NCI-H2081 (cell line): Measurements from ENCODE around the gene SLC7A6OS.
A peak's percentile ranks its signal among the peaks of the same experiment; 100 is the strongest.

Source experiments
- DNase-seq, 2 experiments: peaks; one replicate each; lab custom pipeline; 2025; lab: John Stamatoyannopoulos, UW

The SLC7A6OS gene

DNA sequence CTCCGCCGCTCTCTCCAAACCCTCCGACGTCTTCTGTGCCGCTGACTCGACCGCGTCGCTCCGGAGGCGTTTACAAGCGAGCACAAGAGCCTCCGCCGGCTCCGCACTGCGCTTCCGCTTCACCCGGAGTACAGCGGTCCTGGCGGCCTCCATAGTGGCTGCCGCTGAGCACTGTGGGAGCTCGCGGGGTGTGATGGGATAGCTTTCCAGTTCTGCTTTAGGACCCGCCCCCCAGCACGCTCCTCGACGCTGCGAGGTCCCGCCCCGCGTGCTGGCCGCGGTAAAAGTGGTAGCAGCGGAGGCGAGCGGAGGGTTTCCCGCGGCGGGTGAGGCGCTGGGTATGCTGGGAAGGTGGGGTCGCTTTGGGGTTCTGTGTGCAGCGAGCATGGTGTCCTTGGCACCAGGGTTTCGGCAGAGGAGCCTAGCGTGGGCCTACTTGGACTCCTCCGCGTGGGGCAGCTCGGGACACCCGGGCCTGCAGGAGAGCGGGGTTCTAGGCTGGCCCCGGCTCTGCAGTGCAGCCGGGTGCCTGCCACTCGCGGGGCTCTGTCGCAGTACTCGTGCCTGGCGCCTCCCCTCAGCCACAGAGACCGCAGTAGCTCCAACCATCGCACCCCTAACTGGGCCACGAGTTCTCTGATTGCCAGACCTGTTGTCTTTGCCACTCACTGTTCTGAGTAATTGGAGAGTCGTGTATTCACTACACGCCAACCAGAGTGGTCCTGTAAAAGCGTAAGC is at the start of gene SLC7A6OS, which contains the start of gene PRMT7:
TSS of gene SLC7A6OS (minus strand) at position 173 of the 738 bp plus-strand sequence. CDS start at position 153, 20 bp downstream.
TSS of gene PRMT7 (plus strand) at position 246 of the 738 bp plus-strand sequence. CDS start 4,961 bp downstream, outside the sequence.
- DNase-seq = peak; percentile 84 to 88

DNA sequence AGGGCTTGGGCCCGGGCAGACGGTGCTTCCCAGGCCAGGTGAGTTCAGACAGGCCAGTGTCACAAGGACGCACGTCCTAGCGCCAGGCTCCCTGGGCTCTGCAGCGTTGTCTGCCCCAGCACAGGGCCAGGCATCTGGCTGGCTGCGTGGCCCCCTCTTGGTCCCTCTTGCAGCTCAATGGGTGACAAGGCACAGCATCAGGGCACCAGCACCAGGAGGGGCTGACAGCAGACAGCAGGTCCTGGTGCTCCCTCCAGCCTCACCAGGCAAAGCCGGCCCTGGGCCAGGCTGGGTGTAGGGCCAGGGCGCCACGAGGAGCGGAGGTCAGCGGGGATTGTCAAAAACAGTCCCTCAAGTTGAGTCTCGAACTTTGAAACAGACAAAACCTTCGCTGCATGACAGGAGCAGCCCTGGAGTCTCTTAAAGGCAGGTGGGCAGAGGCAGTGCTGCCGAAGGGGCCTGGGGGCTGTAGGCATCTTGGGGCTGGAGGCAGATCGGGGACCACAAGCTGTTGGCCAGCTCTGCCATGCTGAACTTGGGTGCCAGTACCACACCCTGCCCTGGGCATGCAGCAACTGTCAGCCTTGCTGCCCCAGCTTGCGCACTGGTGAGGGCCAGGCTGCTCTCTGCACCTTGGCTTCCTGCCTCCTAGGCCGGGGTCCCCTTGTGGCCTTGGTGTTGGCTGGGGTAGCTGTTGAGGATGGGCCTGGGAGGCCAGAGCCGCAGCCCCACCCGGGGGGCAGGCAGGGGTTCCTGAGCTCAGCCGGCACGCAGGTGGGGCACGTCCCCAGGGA is 48.8 kb upstream of the SLC7A6OS start:
- DNase-seq = no peak

DNA sequence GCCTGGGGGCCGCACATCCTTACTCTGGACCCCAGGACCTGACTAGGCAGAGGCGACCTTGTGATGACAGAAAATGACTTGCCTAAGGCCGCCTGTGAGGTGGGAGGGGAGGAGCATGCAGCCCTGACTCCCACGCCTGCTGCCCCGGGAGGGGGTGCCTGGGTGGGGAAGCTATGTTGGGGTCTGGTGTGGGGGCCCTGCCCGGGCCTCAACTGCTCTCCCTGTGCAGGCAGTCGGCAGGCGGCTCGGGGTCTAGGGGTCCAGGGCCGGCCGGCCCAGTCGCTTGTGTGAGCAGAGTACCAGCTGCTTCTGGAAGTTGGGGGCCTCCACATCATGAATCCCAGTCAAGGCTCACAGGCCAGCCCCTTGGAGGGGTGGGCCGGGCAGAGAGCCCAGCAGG is 48.2 kb upstream of the SLC7A6OS start:
- no peak for DNase-seq

DNA sequence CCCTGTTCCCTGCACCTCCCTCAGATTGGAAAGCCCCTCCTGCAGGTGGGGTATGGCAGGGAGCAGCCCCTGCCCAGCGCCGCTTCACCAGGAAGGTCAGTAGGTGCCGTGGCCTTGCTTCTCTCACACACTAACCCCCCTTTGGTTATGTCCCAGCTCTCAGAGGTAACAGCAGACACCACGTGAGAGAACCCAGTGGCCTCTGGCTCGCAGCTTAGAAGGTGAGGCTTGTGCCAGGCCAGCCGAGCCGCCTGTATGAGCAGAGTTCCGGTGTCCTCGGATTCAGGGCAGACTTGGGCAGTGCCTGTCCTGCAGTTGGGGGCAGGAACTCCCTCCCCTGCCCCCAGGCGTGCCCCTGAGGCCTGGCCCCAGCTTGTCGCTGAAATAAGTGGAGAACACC is 47.2 kb upstream of the SLC7A6OS start:
- no peak for DNase-seq

DNA sequence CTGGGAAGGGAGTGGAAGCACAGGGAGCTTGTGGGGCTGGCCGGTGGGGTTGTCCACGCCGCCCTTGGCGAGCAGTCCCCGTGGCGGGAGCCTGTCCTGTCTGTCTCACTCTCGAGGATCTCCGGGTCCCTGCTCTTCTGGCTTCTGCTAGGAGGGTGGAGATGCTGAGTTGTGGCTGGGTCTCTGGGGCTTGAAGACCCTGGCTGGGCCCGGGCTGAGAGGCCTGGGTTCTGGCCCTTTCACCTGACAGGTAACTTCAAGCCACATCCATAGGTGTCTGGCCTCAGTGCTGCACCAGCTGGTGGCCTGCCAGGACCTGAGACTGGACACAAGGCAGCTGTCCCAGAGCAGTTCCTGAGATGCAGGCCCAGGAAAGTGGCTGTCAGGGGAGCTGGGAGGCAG is 46.8 kb upstream of the SLC7A6OS start:
- DNase-seq = no peak

DNA sequence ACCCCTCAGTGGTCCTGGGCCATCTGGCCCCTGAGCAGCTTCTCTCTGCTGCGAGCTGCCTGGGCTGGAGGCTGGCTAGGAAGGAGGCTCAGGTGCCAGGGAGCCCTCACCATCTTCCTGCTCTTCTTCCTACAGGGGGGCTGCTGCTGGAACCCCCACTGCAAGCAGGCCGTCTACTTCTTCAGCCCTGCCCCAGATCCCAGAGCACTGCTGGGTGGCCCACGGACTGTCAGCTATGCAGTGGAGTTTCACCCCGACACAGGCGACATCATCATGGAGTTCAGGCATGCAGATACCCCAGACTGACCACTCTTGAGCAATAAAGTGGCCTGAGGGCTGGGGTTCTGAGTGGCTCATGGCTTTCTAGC is 46.2 kb upstream of the SLC7A6OS start:
- DNase-seq = no peak

DNA sequence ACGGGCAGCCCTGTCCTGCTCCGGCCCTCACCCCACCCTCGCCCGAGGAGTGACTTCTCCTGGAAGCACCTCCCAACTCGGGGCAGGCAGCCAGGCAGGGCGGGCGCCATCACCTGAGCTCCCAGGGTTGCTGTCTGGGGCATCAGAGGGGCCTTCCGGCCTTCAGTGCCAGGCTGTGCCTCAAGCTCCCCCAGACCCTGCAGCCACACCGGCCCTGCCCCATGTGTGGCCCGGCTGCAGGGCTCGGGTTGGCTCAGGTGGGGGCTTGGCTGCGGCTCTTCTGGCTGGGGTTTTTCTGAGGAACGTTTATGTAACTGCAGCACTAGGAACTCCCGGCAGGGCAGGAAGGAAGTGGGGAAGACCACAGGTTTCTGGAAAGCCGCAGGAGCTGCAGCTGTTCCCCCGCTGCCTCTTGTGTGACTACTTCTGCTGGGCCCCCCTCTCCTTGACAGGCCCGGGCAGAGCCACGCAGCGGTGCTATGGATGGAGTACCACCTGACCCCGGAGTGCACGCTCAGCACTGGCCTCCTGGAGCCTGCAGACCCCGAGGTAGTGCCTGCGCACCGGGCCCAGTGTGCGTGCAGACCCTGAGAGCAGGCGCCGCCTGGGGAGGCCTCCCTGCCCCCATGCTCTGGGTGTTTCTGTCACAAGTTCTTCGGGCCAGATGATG is 45.6 kb upstream of the SLC7A6OS start:
- DNase-seq = no peak

DNA sequence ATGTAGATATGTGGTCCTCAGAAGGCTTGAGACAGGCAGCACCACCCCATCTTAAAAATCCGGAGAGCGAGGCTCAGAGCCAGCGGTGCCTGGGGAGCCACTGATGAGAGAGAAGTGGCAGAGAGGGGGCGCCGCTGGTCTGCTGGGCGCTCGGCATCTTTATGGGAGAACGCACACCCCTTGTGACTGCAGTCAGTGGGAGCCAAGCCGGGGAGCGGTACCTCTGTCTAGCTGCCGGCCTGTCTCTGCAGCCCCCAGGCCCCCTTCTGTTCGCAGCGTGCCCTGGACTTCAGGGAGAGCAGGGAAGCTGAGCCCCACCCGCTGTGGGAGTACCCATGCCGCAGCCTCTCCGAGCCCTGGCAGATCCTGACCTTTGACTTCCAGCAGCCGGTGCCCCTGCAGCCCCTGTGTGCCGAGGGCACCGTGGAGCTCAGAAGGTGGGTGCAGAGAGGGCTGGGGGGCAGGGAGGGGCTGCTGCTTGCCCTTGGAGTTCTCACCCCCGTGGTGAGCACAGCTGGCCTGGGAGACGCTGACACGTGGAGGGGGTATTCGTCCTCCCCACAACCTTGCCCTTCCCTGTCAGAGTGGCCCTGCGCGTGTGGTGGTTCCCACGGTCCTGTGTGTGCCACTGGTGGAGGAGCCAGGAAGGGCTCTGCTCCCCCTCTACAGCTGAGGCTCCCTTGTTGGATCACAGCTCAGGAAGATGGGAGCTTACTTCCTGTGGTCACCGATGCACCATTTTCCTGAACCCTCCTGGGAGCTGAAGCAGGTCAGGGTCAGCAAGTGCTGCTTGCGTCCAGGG is 44.9 kb upstream of the SLC7A6OS start:
- DNase-seq = no peak

DNA sequence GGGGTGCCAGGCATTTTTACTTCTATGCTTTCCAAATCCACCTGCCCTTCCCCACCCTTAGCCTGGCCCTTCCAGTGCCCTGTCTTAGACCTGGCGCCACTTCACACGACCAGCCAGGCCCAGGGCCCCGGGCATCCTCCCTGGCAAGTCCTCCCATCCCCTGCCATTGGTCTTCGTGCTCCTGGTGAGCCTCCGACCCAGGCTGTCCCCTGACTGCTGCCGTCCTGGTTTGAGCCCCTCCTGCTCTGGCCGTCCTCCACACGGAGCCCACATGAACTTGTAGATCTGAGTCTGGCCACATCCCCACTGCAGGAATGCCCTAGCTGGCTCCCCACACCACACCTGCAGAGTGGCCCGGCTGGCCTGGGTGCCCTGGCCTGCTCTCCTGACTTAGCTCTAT is 44.1 kb upstream of the SLC7A6OS start:
- DNase-seq = no peak

DNA sequence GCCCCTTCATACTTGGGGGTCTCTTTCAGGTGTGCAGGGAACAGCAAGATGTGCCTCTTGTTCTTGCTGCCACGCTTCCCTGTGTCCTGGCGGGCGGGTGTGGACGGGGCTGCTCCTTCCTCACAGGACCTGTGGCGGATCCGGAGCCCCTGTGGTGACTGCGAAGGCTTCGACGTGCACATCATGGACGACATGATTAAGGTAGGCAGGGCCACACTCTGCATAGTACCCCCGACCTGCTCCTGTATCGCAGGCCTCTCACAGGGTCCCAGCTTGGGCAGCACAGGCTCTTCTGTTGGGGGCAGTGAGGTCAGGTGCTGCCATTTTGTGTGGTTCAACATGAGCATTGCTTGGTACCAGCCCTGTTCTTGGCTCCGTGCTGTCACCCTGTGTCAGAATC is 42.6 kb upstream of the SLC7A6OS start:
- no peak for DNase-seq

DNA sequence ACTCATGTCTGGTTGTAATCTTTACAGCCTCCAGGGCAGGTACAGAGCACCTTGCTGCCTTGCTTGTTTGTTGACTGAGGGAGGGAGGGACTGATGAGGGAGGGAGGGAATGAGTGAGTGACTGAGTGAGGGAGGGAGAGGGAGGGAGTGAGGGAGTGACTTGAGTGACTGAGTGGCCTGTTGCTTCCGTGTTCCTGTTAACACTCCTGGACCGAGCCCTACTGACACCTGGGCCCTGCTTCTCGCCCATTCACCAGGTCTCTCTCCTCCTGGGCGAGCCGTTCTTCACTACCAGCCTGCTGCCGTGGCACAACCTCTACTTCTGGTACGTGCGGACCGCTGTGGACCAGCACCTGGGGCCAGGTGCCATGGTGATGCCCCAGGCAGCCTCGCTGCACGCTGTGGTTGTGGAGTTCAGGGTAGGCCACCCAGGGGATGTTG is 41.3 kb upstream of the SLC7A6OS start:
- DNase-seq = no peak

DNA sequence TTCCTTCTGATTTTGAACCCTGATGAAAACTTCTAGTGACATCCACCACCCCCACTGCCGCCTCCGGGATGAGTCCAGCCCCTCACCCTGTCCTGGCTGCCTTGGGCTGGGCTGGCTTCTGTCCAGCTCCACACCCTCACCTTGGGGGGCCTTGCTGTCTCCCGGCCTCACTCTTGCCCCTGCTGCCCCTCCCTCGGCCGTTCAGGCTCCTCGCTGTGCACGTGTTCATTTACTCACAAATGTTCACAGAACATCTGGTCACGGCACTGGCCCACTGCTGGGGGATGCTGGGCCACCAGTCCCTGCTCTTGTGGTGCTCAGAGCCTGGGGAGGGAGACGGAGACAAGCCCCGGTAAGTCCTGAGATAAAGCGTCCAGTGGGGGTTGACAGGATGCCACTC is 40.7 kb upstream of the SLC7A6OS start:
- no peak for DNase-seq

DNA sequence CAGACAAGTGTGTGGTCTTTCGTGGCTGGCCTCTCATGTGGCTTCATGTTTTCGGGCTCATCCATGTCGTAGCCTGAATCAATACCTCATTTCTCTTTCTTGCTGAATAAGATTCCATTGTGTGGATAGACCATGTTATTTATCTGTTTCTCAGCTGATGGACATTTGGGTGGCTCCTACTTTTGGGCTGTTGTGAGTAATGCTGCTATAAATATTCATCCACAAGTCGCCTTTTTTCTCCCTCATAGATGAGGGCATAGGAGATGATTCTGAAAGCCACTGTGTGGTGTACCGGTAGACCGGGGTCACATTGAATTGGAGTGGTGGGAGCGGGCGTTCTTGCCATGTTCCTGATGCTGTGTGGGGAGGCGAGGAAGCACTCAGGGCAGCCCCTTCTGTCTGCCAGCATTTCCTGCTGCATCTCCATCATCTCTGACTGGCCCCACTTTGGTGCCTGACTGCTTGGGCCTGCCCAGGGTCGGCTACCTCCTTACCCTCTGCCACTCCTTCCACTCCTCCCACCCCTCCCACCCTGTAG is 40.1 kb upstream of the SLC7A6OS start:
- no peak for DNase-seq

DNA sequence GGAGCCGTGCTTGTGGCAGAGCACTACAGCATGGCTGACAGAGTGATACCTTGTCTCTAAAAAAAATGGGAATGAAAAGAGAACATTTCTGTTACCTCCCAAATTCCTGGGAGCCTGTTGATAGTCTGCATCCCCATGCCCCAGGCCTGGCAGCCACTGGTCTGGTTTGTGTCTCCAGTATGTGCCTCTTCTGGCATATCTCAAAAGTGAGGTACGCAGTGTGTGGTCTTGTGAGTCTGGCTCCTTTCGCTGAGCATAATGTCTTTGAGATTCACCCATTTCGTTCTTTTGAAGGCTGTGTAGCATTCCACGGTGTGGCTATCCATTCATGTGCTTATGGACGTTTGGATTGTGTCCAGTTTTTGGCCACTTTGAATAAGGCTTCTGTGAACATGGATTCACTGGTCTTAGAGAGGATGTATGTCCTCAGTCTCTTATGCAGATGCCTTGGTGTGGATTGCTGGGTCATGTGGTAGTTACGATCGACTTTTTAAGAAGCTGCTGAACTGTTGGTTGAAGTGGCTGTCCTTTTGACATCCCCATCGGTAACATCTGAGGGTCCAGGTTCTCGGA is 39.2 kb upstream of the SLC7A6OS start:
- no peak for DNase-seq

DNA sequence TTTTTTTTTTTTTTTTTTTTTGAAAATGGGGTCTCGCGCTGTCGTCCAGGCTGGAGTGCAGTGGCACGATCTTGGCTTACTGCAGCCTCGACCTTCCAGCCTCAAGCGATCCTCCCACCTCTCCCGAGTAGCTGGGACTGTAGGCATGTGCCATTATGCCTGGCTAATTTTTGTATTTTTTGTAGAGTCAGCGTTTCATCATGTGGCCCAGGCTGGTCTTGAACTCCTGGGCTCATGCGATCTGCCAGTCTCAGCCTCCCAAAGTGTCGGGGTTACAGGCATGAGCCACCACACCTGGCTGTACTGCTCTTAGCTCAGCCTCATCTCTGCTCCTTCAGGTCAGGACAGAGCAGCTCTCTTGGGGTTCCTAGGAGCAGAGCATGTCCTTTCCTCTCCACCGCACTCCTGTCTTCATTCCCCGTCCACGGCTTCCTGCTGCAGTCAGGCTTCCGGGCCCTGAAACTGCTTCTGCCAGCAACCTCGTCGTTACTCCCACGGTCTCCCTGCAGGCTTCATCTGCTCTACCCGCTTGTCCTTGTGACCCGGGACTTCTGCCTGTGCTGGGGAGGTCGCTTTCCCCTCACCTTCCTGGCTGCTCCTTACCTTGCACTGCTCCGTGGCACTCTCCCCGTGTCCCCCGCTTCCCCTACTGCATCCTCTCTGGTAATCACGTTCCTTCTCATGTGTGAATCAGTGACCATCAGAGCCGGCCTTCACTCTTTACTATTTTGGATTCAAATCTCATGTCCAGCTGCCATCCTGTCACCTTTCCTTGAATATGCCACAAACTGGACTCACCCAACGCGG is 38.1 kb upstream of the SLC7A6OS start:
- DNase-seq = no peak

DNA sequence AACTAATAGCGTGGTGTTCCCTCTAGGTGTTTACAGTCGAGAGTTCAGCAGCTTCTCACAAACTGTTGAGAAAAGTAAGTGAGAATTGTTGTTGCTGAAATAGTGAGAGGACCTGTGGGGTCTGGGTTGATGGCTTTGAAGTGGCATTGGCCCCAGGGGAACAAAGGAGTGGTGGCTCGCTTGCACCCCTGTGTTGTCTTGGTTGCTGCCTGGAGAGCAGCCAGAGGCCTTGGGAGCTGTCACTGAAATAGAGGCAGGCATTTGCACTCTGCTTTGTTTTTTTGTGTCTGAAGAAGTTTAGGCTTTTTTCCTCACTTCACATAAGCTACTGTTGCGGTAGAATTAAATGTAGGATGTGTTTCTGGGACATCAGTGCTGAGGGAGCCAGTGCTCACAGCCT is 36.9 kb upstream of the SLC7A6OS start:
- no peak for DNase-seq

DNA sequence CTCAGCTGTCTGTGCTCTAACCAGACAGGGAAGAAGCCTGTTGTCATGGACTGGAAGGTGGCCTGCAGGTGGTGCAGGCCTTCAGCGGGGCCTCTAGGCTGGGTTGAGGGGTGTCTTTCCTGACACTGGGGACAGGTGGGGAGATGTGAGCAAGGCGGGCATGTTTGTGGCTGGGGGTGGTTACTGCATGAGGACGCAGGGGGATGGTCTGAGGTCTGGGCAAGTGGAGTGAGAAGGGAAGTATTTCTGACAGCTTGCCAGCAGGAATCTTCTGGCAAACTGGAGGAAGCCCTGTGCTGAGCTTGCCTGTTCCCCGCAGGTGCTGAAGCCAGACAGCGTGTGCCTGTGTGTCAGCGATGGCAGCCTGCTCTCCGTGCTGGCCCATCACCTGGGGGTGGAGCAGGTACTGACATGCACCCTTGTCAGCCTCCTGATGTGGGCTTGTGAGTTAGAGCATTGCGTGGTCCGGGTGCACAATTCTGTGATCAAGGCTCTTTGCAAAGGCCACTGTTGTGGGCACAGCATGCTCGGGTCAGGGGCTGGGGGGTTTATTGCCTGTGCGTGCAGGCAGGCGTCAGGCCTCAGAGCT is 36.2 kb upstream of the SLC7A6OS start:
- no peak for DNase-seq

DNA sequence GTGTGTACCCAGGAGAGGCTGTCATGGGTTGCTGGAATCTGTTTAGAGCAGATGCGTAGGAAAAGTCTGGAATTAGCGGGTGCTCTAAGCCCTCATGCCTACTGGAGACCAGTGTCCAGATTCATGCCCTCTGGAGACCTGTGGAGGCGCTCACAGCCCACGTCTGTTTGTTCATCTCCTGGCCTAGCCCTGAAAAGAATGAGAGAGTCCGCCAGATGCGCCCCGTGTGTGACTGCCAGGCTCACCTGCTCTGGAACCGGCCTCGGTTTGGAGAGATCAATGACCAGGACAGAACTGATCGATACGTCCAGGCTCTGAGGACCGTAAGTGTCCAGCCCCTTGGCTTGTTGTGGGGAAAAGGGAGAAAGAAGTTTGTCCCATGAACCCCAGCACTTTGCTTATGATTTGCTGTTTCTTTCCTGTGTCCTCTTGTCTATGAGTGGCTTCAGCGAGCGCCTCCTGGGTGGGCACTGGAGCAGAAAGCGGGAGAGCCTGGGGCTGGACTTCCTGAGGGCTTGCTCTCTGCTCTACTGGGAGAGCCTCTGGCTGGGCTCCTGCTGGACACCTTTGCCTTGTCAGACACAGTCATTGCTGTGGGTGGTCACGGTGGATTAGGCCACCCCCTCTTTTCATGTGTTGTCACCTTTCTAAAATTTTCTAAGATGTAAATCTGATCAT is 35.4 kb upstream of the SLC7A6OS start:
- no peak for DNase-seq

DNA sequence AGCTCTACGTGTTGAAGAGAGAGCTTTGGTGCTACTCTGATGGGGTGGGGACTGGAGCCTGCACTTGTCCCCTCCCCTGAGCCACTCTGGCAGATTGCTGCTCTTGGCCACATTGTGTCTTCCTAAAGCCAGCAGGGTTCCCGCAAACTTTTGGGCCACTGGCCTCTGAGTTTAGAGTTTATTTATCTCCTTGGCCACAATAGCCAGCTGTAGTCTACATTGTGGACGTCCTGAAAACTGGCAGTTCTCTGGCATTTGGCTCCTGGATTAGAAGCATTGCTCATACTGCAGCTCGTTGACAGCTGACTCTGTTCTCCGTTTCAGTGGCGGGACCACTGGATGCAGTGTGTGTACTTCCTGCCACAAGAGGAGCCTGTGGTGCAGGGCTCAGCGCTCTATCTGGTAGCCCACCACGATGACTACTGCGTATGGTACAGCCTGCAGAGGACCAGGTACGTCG is 34.6 kb upstream of the SLC7A6OS start:
- no peak for DNase-seq
